IMR-90 (cell line): ENCODE results near the gene COL9A3. TPM values are rescaled to one million over a fixed set of nuclear protein-coding genes. Genes with fewer than 3 reads are reported as not detected.

ENCODE experiments used
- ATAC-seq: fragments of 200-7000 bp; cut with Tn5 transposase; 2 replicates; pipeline ENCODE4 v1.9.1; 2020; ENCODE audit warnings: low read depth, mild to moderate bottlenecking, moderate library complexity
- BruUV-seq: library from RNA; stranded (reverse); fragments of 400-500 nt; replicated peaks from 2 replicates; lab custom pipeline; 2021; lab: Mats Ljungman, UMichigan
- CTCF ChIA-PET: fragments of 300-600 bp; formaldehyde crosslinking; extraction: SDS; loops from one replicate; lab custom pipeline; 2021; ENCODE audit warnings: antibody characterized with exemption; lab: Yijun Ruan, JAX
- POLR2A ChIA-PET: fragments of 300-600 bp; sonication (Branson Sonifier 250); formaldehyde crosslinking; loops from one replicate; lab custom pipeline; 2022; ENCODE audit warnings: antibody characterized with exemption; ENCODE audit not compliant: unreplicated experiment; lab: Charles Lee
- DNase-seq: peaks from one replicate; pipeline ENCODE4 v3.0.0; 2013
- H2AFZ ChIP-seq: replicated peaks from 2 replicates; pipeline ENCODE3; 2013; ENCODE audit warnings: low read length, mild to moderate bottlenecking; ENCODE audit not compliant: poor library complexity
- H2AK5ac ChIP-seq: 2 replicates; pipeline ENCODE4 v1.6.1; 2013; ENCODE audit warnings: low read depth, low read length, inconsistent platforms
- H2AK9ac ChIP-seq: replicated peaks from 2 replicates; pipeline ENCODE3; 2013; ENCODE audit warnings: mild to moderate bottlenecking, low read depth, low read length, moderate library complexity; ENCODE audit not compliant: poor library complexity
- H2BK120ac ChIP-seq: 2 replicates; pipeline ENCODE4 v1.6.1; 2013; ENCODE audit warnings: low read depth, low read length, inconsistent platforms
- H2BK15ac ChIP-seq: 3 replicates; pipeline ENCODE4 v1.6.1; 2013; ENCODE audit warnings: low read depth, low read length, inconsistent platforms
- H2BK20ac ChIP-seq: 2 replicates; pipeline ENCODE4 v1.6.1; 2013; ENCODE audit warnings: low read depth, mild to moderate bottlenecking, inconsistent platforms, low read length, moderate library complexity
- H2BK5ac ChIP-seq: 2 replicates; pipeline ENCODE4 v1.6.1; 2013; ENCODE audit warnings: mild to moderate bottlenecking, low read depth, low read length, inconsistent platforms; ENCODE audit not compliant: poor library complexity, severe bottlenecking
- H3K14ac ChIP-seq: replicated peaks from 2 replicates; pipeline ENCODE4 v1.6.1; 2013; ENCODE audit warnings: low read depth, low read length, inconsistent platforms
- H3K18ac ChIP-seq: 2 replicates; pipeline ENCODE4 v1.6.1; 2013; ENCODE audit warnings: low read depth, low read length, control low read depth
- H3K23ac ChIP-seq: 2 replicates; pipeline ENCODE4 v1.6.1; 2013; ENCODE audit warnings: low read depth, low read length, inconsistent platforms
- H3K27ac ChIP-seq: 2 replicates; pipeline ENCODE4 v1.5.1; 2013; ENCODE audit warnings: mild to moderate bottlenecking, control low read depth, low read length; ENCODE audit not compliant: insufficient read depth
- H3K27me3 ChIP-seq: 2 replicates; pipeline ENCODE4 v1.6.1; 2013; ENCODE audit warnings: low read length; ENCODE audit not compliant: control insufficient read depth, insufficient read depth
- H3K36me3 ChIP-seq: 2 replicates; pipeline ENCODE4 v1.6.1; 2013; ENCODE audit warnings: low read length, mixed read lengths; ENCODE audit not compliant: control insufficient read depth, insufficient read depth
- H3K4ac ChIP-seq: 2 replicates; pipeline ENCODE4 v1.6.1; 2013; ENCODE audit warnings: low read depth, low read length, inconsistent platforms
- H3K4me1 ChIP-seq: 2 replicates; pipeline ENCODE4 v1.6.1; 2013; ENCODE audit warnings: low read length, mixed read lengths; ENCODE audit not compliant: control insufficient read depth, insufficient read depth
- H3K4me2 ChIP-seq: 2 replicates; pipeline ENCODE4 v1.6.1; 2013; ENCODE audit warnings: low read depth, mild to moderate bottlenecking, control low read depth, low read length, moderate library complexity
- H3K4me3 ChIP-seq: 2 replicates; pipeline ENCODE4 v1.5.1; 2013; ENCODE audit warnings: low read depth, mild to moderate bottlenecking, control low read depth, low read length, moderate library complexity; ENCODE audit not compliant: insufficient read depth
- H3K56ac ChIP-seq: 2 replicates; pipeline ENCODE4 v1.6.1; 2013; ENCODE audit warnings: low read length, inconsistent platforms; ENCODE audit not compliant: insufficient read depth; ENCODE audit errors: extremely low read depth
- H3K79me1 ChIP-seq, 2 experiments: 2 replicates each; pipeline ENCODE4 v1.6.1; 2013; ENCODE audit warnings: low read length in 2 of 2, inconsistent platforms in 1 of 2, low read depth in 1 of 2
- H3K9ac ChIP-seq: 2 replicates; pipeline ENCODE4 v1.6.1; 2013; ENCODE audit warnings: low read depth, low read length, control low read depth
- H3K9me1 ChIP-seq: 2 replicates; pipeline ENCODE4 v1.6.1; 2013; ENCODE audit warnings: low read length, inconsistent platforms; ENCODE audit not compliant: insufficient read depth
- H3K9me3 ChIP-seq: 2 replicates; pipeline ENCODE4 v1.6.1; 2013; ENCODE audit warnings: low read length; ENCODE audit not compliant: control insufficient read depth, insufficient read depth
- H4K20me1 ChIP-seq: 2 replicates; pipeline ENCODE4 v1.6.1; 2013; ENCODE audit warnings: low read length, inconsistent platforms; ENCODE audit not compliant: insufficient read depth
- H4K5ac ChIP-seq: 2 replicates; pipeline ENCODE4 v1.6.1; 2013; ENCODE audit warnings: mild to moderate bottlenecking, low read depth, low read length, control low read depth
- H4K8ac ChIP-seq, 2 experiments: 2 replicates each; pipeline ENCODE4 v1.6.1; 2013; ENCODE audit warnings: low read depth in 2 of 2, low read length in 2 of 2, control low read depth in 1 of 2, inconsistent platforms in 1 of 2
- H4K91ac ChIP-seq: 2 replicates; pipeline ENCODE4 v1.6.1; 2013; ENCODE audit warnings: low read depth, low read length, inconsistent platforms; ENCODE audit not compliant: insufficient read depth
- BHLHE40 ChIP-seq: fragments of 150-350 bp; IDR thresholded peaks from 2 replicates; pipeline ENCODE4 v1.6.1; 2016; ENCODE audit warnings: mild to moderate bottlenecking, low read depth, low read length
- CEBPB ChIP-seq: IDR thresholded peaks from 2 replicates; pipeline ENCODE4 v1.6.1; 2012; ENCODE audit warnings: low read depth, low read length, improper control_type of control experiment
- CHD1 ChIP-seq: IDR thresholded peaks from 2 replicates; pipeline ENCODE4 v1.6.1; 2012; ENCODE audit warnings: low read depth, low read length, improper control_type of control experiment
- CTCF ChIP-seq: conservative IDR thresholded peaks from 2 replicates; pipeline ENCODE4 v1.5.1; 2012; ENCODE audit warnings: mild to moderate bottlenecking, low read depth, low read length, improper control_type of control experiment
- FOS ChIP-seq: fragments of 150-350 bp; IDR thresholded peaks from 2 replicates; pipeline ENCODE4 v1.6.1; 2016; ENCODE audit warnings: low read depth, low read length
- MAZ ChIP-seq: IDR thresholded peaks from 2 replicates; pipeline ENCODE4 v1.6.1; 2012; ENCODE audit warnings: low read depth, mild to moderate bottlenecking, low read length, improper control_type of control experiment, moderate library complexity, borderline replicate concordance
- MXI1 ChIP-seq: IDR thresholded peaks from 2 replicates; pipeline ENCODE4 v1.6.1; 2012; ENCODE audit warnings: low read depth, mild to moderate bottlenecking, low read length, moderate library complexity, borderline replicate concordance
- NFE2L2 ChIP-seq: fragments of 150-350 bp; IDR thresholded peaks from 2 replicates; pipeline ENCODE4 v1.6.1; 2016; ENCODE audit warnings: low read depth, mild to moderate bottlenecking, low read length
- RAD21 ChIP-seq: IDR thresholded peaks from 2 replicates; pipeline ENCODE4 v1.6.1; 2012; ENCODE audit warnings: low read length, improper control_type of control experiment
- RCOR1 ChIP-seq: IDR thresholded peaks from 2 replicates; pipeline ENCODE4 v1.6.1; 2012; ENCODE audit warnings: mild to moderate bottlenecking, low read length, improper control_type of control experiment; ENCODE audit not compliant: insufficient replicate concordance
- SMC3 ChIP-seq: fragments of 150-350 bp; IDR thresholded peaks from 2 replicates; pipeline ENCODE4 v1.6.1; 2016; ENCODE audit warnings: low read depth, mild to moderate bottlenecking, antibody characterized with exemption, low read length, moderate library complexity
- WGBS, 2 experiments: methylation state at CpG; one replicate each; pipeline versions ENCODE4 v1.1.5 to v1.1.7; 2013; ENCODE audit warnings: missing lambda C conversion rate in 2 of 2; ENCODE audit not compliant: insufficient read length in 1 of 2; ENCODE audit errors: extremely low coverage in 2 of 2; 5-methylcytosine and 5-hydroxymethylcytosine counted together
- dilution Hi-C: fragments of 300-500 bp; cut with HindIII; formaldehyde crosslinking; loops from one replicate; pipeline ENCODE4 v1.14.3; 2018; ENCODE audit warnings: low sequenced_read_pairs; ENCODE audit not compliant: unreplicated experiment
- in situ Hi-C: fragments of 300-500 bp; cut with MboI; formaldehyde crosslinking; loops from 3 replicates; pipeline ENCODE4 v1.14.3; 2019; ENCODE audit warnings: low sequenced_read_pairs, inconsistent platforms, mixed read lengths
- intact Hi-C: fragments of 100-400 bp; cut with micrococcal nuclease; formaldehyde crosslinking; loops from 2 replicates; pipeline ENCODE4 v1.10.0; 2022
- polyA plus RNA-seq, 3 experiments: library from polyadenylated mRNA; depleted of rRNA; stranded (reverse); fragments of >200 nt; gene quantifications; 2 replicates each; pipeline ENCODE4 v1.2.3, GENCODE V29; 2012; ENCODE audit warnings: low replicate concordance in 1 of 3
- total RNA-seq: library from RNA; depleted of rRNA; stranded (reverse); fragments of >200 nt; gene quantifications from 2 replicates; pipeline ENCODE4 v1.2.3, GENCODE V29; 2012
- TF ChIP-seq, protein P1 (sequence below): fragments of 150-350 bp; IDR thresholded peaks from 2 replicates; pipeline ENCODE4 v1.6.1; 2017; ENCODE audit warnings: mild to moderate bottlenecking, antibody characterized with exemption, low read length, low read depth
- TF ChIP-seq, protein P2 (sequence below): fragments of 150-350 bp; IDR thresholded peaks from 2 replicates; pipeline ENCODE4 v1.6.1; 2016; ENCODE audit warnings: low read depth, mild to moderate bottlenecking, low read length, moderate library complexity, borderline replicate concordance

COL9A3 gene
- total and polyA plus RNA-seq, 2 of the 4 experiments (the other 2 are of a cell fraction), result 0.36 to 1.4 TPM

- Histone ChIP-seq H3K14ac (no peak overlapping the region), H3K27me3 (peaks cover 2% of the 10 kb centered on the region; the same call in 1 of the 2 replicates), H4K20me1 (no peaks in the 10 kb centered on the region), H3K9me1 (no peaks in the 10 kb centered on the region; the same call in 1 of the 2 replicates), H4K5ac (peak overlapping the region; percentile 72), H3K23ac (no peak overlapping the region), H3K27ac (no peak overlapping the region), H3K9ac (no peak overlapping the region), H3K18ac (no peak overlapping the region), H2BK20ac (0 out of 2 replicates have a peak overlapping the region, but pooled peaks have one; percentile 6), H2AK5ac (peak overlapping the region; percentile 67), H3K56ac (no peak overlapping the region), H2AK9ac (no peak overlapping the region), H3K36me3 (no peaks in the 10 kb centered on the region), H2BK120ac (peak overlapping the region; percentile 32; the same call in 1 of the 2 replicates), H2BK5ac (no peak overlapping the region), H4K8ac (peak overlapping the region; percentile 89 to 99), H3K4me1 (peaks cover 5% of the 10 kb centered on the region; the same call in 1 of the 2 replicates), H3K4me3 (no peak overlapping the region), H2AFZ (peak overlapping the region; percentile 85), H4K91ac (no peak overlapping the region), H3K79me1 (no peaks in the 10 kb centered on the region), H3K4me2 (no peak overlapping the region), H3K4ac (peak overlapping the region; percentile 65; the same call in 1 of the 2 replicates), H3K9me3 (no peaks in the 10 kb centered on the region), H2BK15ac (peak overlapping the region; percentile 28; the same call in 1 of the 3 replicates)
- dilution Hi-C loops (no loop called here), intact Hi-C loops (no loop called here), in situ Hi-C loops (no loop called here)
- no TSS peak for BruUV-seq
- ChIA-PET CTCF (no interaction called here), POLR2A (no interaction called here)
- DNase-seq (peak; percentile 13), ATAC-seq (peak; percentile 38; the same call in 1 of the 2 replicates)
- 58% methylated on average over 2 of the region's 14 CpGs; no CpG with 5 or more reads in 1 of the 2 experiments for WGBS, 2 experiments
- TF ChIP-seq MXI1, result no peak
- no peak for TF ChIP-seq RAD21
- no peak for TF ChIP-seq CHD1
- TF ChIP-seq FOS, result no peak
- TF ChIP-seq, protein P1, sequence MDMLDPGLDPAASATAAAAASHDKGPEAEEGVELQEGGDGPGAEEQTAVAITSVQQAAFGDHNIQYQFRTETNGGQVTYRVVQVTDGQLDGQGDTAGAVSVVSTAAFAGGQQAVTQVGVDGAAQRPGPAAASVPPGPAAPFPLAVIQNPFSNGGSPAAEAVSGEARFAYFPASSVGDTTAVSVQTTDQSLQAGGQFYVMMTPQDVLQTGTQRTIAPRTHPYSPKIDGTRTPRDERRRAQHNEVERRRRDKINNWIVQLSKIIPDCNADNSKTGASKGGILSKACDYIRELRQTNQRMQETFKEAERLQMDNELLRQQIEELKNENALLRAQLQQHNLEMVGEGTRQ, result no peak
- TF ChIP-seq CEBPB, result no peak
- no peak for TF ChIP-seq BHLHE40
- TF ChIP-seq RCOR1, result no peak
- no peak for TF ChIP-seq NFE2L2
- TF ChIP-seq CTCF, result no peak
- TF ChIP-seq SMC3, result no peak
- no peak for TF ChIP-seq MAZ
- TF ChIP-seq, protein P2, sequence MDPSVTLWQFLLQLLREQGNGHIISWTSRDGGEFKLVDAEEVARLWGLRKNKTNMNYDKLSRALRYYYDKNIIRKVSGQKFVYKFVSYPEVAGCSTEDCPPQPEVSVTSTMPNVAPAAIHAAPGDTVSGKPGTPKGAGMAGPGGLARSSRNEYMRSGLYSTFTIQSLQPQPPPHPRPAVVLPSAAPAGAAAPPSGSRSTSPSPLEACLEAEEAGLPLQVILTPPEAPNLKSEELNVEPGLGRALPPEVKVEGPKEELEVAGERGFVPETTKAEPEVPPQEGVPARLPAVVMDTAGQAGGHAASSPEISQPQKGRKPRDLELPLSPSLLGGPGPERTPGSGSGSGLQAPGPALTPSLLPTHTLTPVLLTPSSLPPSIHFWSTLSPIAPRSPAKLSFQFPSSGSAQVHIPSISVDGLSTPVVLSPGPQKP, result no peak
Measured at GRCh38 chr20:62776692-62777527, 39.9 kb upstream of the COL9A3 start.
